Erythroblast (primary cell): Measurements from ENCODE around the gene HEATR5A.
"Not testable (repeated sequence)": the region's sequence is repeated elsewhere in the genome, so short reads cannot be mapped to it uniquely, and the experiment has no call there.

Experiments used
- DNase-seq, 2 experiments: peaks; one replicate each; lab custom pipeline; 2025; lab: John Stamatoyannopoulos, UW
- GATA1 ChIP-seq: IDR thresholded peaks from 2 replicates; pipeline ENCODE4 v1.6.1; 2011; ENCODE audit warnings: low read depth, mild to moderate bottlenecking, control low read depth, low read length, moderate library complexity
- POLR2A ChIP-seq: IDR thresholded peaks from 2 replicates; pipeline ENCODE4 v1.6.1; 2011; ENCODE audit warnings: mild to moderate bottlenecking, low read length

Gene HEATR5A

DNA sequence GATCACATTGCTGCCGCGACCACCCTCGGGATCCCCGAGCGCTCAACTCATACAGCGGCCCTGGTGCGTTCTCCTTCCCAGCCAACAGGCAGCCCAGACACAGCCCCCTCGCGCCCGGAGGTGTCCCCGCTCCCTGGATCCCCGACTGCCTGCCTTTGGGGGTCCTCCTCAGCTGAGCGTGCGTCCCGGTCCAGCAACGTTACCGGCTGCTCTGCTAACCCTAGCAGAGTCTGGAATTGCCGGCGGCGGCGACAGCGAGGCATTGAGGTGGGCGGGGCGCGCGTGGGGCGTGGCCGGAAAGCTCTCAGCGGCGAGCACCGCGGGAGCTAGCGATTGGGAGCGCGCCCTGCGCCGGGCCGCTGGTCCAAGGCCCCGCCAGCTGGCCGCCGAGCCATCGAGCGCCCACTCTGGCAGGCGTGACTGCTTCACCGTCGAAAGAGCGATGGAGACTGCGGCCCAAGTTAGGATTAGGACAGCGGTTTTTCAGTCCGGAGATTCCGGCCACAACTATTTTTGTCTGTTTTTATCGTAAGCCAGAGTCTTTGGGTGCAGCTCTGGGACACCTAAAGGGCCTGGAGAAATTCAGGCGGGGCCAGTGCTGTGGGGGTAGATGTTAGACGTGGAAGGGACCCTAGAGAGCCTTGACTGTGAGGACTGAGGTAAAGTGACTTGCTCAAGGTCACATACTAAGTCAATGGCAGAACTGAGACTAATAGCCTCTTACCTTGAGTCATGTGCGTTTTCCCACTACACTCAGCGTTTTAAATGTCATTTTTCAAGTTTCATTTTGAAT is at the start of gene HEATR5A:
HEATR5A (minus strand) TSS at position 232 of the 793 bp plus-strand sequence. CDS start 17,575 bp downstream, outside the sequence.
- TF ChIP-seq GATA1 (no peak), POLR2A (peak; percentile 96)
- peak; percentile 96 to 98 for DNase-seq

- no peak for TF ChIP-seq POLR2A
- no peak for TF ChIP-seq GATA1
- DNase-seq, result no peak
These were observed 46.2 kb upstream of the HEATR5A start for GRCh38 chr14:31466554-31466953.

DNA sequence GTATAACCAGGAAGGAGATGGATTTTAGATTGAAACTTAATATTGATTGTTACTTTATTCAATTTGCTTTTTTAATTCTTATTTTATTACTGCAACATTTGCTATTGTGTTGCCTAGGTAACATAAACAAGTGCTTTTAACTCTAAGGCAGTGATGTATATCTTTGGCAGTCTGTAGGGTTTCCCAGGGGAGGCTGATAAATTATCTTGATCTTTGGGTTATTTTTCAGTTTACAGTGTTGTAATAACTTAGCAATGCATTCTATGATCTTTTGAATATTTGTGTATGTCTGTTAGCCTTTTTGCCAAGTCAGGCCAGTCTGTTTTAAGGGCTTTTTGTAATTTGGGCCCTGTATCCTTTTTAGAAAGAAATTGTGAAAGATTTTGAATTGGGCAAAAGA is 44.8 kb upstream of the HEATR5A start:
- TF ChIP-seq POLR2A (no peak), GATA1 (no peak)
- no peak for DNase-seq

GRCh38 chr14:31462450-31462849 is 42.1 kb upstream of the HEATR5A start:
- not testable (repeated sequence) for DNase-seq

DNA sequence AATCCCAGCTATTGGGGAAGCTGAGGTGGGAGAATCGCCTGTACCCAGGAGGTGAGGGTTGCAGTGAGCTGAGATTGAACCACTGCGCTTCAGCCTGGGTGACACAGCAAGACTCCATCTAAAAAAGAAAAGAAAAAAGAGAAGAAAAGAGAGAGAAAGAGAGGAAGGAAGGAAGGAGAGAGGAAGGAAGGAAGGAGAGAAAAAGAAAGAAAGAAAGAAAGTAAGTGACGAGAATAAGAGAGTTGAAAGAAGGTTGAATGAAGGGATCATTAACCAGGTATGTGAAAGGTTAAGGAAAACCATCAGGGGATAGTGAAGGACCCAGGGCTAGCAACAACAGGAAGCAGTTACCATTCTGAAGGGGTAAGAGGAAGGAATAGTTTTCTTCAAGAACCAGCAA is 41.2 kb upstream of the HEATR5A start:
- DNase-seq, result no peak
- no peak for TF ChIP-seq POLR2A
- TF ChIP-seq GATA1, result no peak

- TF ChIP-seq GATA1 (no peak), POLR2A (no peak)
These were observed 37.6 kb upstream of the HEATR5A start for GRCh38 chr14:31457665-31458659.

DNA sequence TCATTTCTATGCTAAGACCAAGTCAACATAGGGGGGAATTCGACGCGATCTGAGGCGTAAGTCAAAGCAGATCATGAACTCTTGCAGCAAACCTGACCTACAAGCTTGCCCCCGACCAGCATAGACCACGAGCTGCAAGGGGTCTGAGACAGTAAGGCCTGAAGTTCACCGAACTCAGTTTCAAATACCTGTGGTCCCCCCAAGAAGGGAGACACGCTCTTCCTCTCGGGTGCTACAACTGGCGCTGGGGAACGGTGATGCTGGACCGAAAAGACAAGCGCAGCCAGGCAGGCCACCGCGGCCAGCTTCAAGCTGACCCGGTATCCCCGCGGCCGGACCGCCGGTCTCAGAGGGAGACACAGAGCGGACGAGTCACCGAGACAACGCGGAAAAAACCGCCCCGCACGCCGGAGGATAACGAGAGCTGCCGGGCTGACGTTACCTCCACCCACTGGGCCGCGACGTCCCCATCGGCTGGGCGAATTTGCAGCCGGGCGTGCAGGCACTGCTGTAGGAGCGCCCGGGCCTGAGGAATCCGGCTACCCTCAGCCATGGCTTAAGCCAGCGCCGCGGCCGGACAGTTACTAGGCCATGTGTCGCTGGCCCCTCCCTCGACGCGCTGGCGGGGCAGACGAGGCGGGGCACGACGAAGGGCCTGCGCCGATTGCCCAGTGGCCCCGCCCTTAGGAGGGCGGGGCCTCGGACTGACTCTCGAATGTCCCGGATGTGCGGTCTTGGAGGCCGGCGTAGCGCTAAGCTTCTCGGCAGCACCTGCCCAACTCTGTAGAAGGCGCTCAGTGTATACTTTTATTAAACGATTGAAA is 36.7 kb upstream of the HEATR5A start, which contains the start of gene DTD2:
DTD2 (minus strand) TSS at position 666 of the 824 bp plus-strand sequence; CDS start at position 553, 113 bp downstream.
- peak; percentile 96 for DNase-seq
- TF ChIP-seq GATA1 (no peak), POLR2A (peak; percentile 87)

More at GRCh38 chr14:31457665-31458659, 37.6 kb upstream of the HEATR5A start:
- DNase-seq, result no peak

- TF ChIP-seq POLR2A (no peak), GATA1 (no peak)
- peak; percentile 47 to 63 for DNase-seq
These were observed 29.7 kb upstream of the HEATR5A start for GRCh38 chr14:31449971-31450610.

- no peak for DNase-seq
- TF ChIP-seq GATA1, result no peak
- TF ChIP-seq POLR2A, result no peak
These were observed 28.8 kb upstream of the HEATR5A start for GRCh38 chr14:31449136-31449535.

- no peak for TF ChIP-seq POLR2A
- TF ChIP-seq GATA1, result no peak
- DNase-seq, result no peak
These were observed 25.4 kb upstream of the HEATR5A start for GRCh38 chr14:31445703-31446102.

DNA sequence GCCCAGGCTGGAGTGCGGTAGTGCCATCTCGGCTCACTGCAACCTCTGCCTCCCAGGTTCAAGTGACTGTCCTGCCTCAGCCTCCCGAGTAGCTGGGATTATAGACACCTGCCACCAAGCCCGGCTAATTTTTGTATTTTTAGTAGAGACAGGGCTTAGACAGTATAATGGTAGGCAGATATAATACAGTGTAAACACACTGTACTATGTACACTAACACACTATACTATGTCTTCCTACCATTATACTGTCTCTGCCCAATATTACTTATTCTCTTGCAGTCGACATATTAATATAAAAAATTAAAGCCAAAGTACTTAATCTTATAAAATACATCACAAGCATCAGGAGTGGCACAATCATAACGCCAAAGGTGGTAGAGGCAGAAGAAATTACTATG is 21.9 kb upstream of the HEATR5A start:
- TF ChIP-seq GATA1 (no peak), POLR2A (no peak)

GRCh38 chr14:31441273-31442111 is 21.1 kb upstream of the HEATR5A start:
- peak; percentile 14 to 54 for DNase-seq
- TF ChIP-seq GATA1 (no peak), POLR2A (no peak)

More for the DNA sequence above, 21.9 kb upstream of the HEATR5A start:
- DNase-seq, result no peak
